HepG2 (cell line): ENCODE results near the gene ATAD2B. TPM values are rescaled to one million over a fixed set of nuclear protein-coding genes. Genes with fewer than 3 reads are reported as not detected.

Source experiments
- ATAC-seq: fragments of 200-7000 bp; cut with Tn5 transposase; 3 replicates; pipeline ENCODE4 v1.9.1; 2020; ENCODE audit warnings: mild to moderate bottlenecking, moderate library complexity
- BruUV-seq: library from RNA; stranded (reverse); fragments of 400-500 nt; replicated peaks from 2 replicates; lab custom pipeline; 2021; lab: Mats Ljungman, UMichigan
- CTCF ChIA-PET: fragments of 300-600 bp; formaldehyde crosslinking; extraction: SDS; loops from one replicate; lab custom pipeline; 2021; ENCODE audit warnings: low total read pairs, inconsistent platforms, low intra/inter-chr PET ratio; lab: Yijun Ruan, JAX
- POLR2A ChIA-PET: fragments of 350-600 bp; sonication (Branson Sonifier 250); formaldehyde crosslinking; loops from one replicate; lab custom pipeline; 2020; ENCODE audit warnings: antibody characterized with exemption, inconsistent platforms; lab: Yijun Ruan, JAX
- DNase-seq: peaks from one replicate; pipeline ENCODE4 v3.0.0-alpha.2; 2015; ENCODE audit warnings: low spot score
- FAIRE-seq: peaks from 3 replicates; lab custom pipeline; 2011; peaks lifted over from hg19 to GRCh38; lab: Jason Lieb, UNC
- H2AFZ ChIP-seq: one replicate; pipeline ENCODE4 v1.6.1; 2011; ENCODE audit warnings: low read length, inconsistent platforms
- H3K27ac ChIP-seq: fragments of 300-600 bp; 3 replicates; pipeline ENCODE4 v1.8.0; 2011; ENCODE audit warnings: mixed run types, mild to moderate bottlenecking, mixed read lengths, low read length, inconsistent platforms; ENCODE audit not compliant: insufficient read depth; ENCODE audit errors: extremely low read length
- H3K27me3 ChIP-seq, 2 experiments: fragments of 200-600 bp in 1 of 2; 2 replicates in 1 of 2; 3 replicates in 1 of 2; pipeline versions ENCODE4 v1.6.0 to v1.8.0; 2011; ENCODE audit warnings: low read length in 2 of 2, mild to moderate bottlenecking in 2 of 2, moderate library complexity in 2 of 2, inconsistent platforms in 1 of 2; ENCODE audit not compliant: insufficient read depth in 2 of 2, control insufficient read depth in 1 of 2
- H3K36me3 ChIP-seq, 2 experiments: fragments of 200-600 bp in 1 of 2; replicated peaks in 1 of 2; 2 replicates in 1 of 2; 3 replicates in 1 of 2; pipeline versions ENCODE4 v1.5.1 to v1.8.0; 2011; ENCODE audit warnings: low read length in 2 of 2, inconsistent platforms in 1 of 2; ENCODE audit not compliant: insufficient read depth in 2 of 2, control insufficient read depth in 1 of 2
- H3K4me1 ChIP-seq: 2 replicates; pipeline ENCODE4 v1.5.1; 2012; ENCODE audit warnings: low read length, inconsistent platforms; ENCODE audit not compliant: insufficient read depth
- H3K4me2 ChIP-seq: 2 replicates; pipeline ENCODE4 v1.6.0; 2011; ENCODE audit warnings: low read depth, low read length, inconsistent platforms
- H3K4me3 ChIP-seq, 3 experiments: fragments of 200-600 bp in 1 of 3; sonication (generic), shearing (Covaris generic) in 1 of 3; replicated peaks in 1 of 3; 2 replicates each; pipeline ENCODE4 v1.5.1; 2011 to 2016; ENCODE audit warnings: low read length in 3 of 3, inconsistent platforms in 2 of 3, low read depth in 2 of 3, mild to moderate bottlenecking in 2 of 3, control low read depth in 1 of 3, mixed read lengths in 1 of 3; ENCODE audit not compliant: insufficient read depth in 1 of 3
- H3K79me2 ChIP-seq: one replicate; pipeline ENCODE4 v1.6.1; 2011; ENCODE audit warnings: low read length, inconsistent platforms; ENCODE audit not compliant: insufficient read depth
- H3K9ac ChIP-seq: 2 replicates; pipeline ENCODE4 v1.6.0; 2011; ENCODE audit warnings: mild to moderate bottlenecking, low read depth, low read length, inconsistent platforms; ENCODE audit not compliant: insufficient read depth
- H3K9me3 ChIP-seq: 2 replicates; pipeline ENCODE4 v1.5.1; 2012; ENCODE audit warnings: mild to moderate bottlenecking, low read length
- H4K20me1 ChIP-seq: 2 replicates; pipeline ENCODE4 v1.6.0; 2011; ENCODE audit warnings: inconsistent platforms, mild to moderate bottlenecking, low read length, moderate library complexity; ENCODE audit not compliant: insufficient read depth
- ARNTL ChIP-seq: sonication (generic); formaldehyde crosslinking; IDR thresholded peaks from 2 replicates; pipeline ENCODE4 v1.4.0; 2020; ENCODE audit warnings: mild to moderate bottlenecking, missing genetic modification reagents
- ATF4 ChIP-seq, 2 experiments: fragments of 450-650 bp in 1 of 2; sonication (generic) in 1 of 2; formaldehyde crosslinking; IDR thresholded peaks; 2 replicates each; pipeline versions ENCODE4 v1.5.0 to v1.8.0; 2020 to 2022; ENCODE audit warnings: mild to moderate bottlenecking in 1 of 2, missing genetic modification reagents in 1 of 2
- GLI4 ChIP-seq: sonication (generic); formaldehyde crosslinking; IDR thresholded peaks from 2 replicates; pipeline ENCODE4 v1.5.1; 2020; ENCODE audit warnings: missing genetic modification reagents, mild to moderate bottlenecking, moderate library complexity, borderline replicate concordance
- ZBED4 ChIP-seq: sonication (generic); formaldehyde crosslinking; IDR thresholded peaks from 2 replicates; pipeline ENCODE4 v1.4.0; 2020; ENCODE audit warnings: missing genetic modification reagents, borderline replicate concordance
- ZBTB1 ChIP-seq: sonication (generic); formaldehyde crosslinking; IDR thresholded peaks from 2 replicates; pipeline ENCODE4 v1.4.0; 2020; ENCODE audit warnings: missing genetic modification reagents, borderline replicate concordance
- ZFP36 ChIP-seq: fragments of 150-350 bp; IDR thresholded peaks from 2 replicates; pipeline ENCODE4 v1.6.1; 2018; ENCODE audit warnings: borderline replicate concordance, low read length, low read depth; ENCODE audit not compliant: partially characterized antibody
- ZNF24 ChIP-seq: fragments of 450-650 bp; IDR thresholded peaks from 2 replicates; pipeline ENCODE4 v1.6.1; 2017; ENCODE audit warnings: antibody characterized with exemption, mild to moderate bottlenecking
- ZNF343 ChIP-seq: sonication (generic); formaldehyde crosslinking; IDR thresholded peaks from 2 replicates; pipeline ENCODE4 v1.4.0; 2020; ENCODE audit warnings: mild to moderate bottlenecking, missing genetic modification reagents
- ZNF570 ChIP-seq: sonication (generic); formaldehyde crosslinking; IDR thresholded peaks from 2 replicates; pipeline ENCODE4 v1.4.0; 2020; ENCODE audit warnings: mild to moderate bottlenecking, missing genetic modification reagents, borderline replicate concordance
- WGBS: methylation state at CpG from one replicate; pipeline ENCODE4 v1.1.6; 2017; ENCODE audit warnings: low lambda C conversion rate; 5-methylcytosine and 5-hydroxymethylcytosine counted together
- in situ Hi-C: cut with HindIII; loops from 2 replicates; pipeline ENCODE4 v1.10.0; 2017; ENCODE audit warnings: low pct_unique_long_range_greater_than_20kb; ENCODE audit not compliant: extremely low pct_ligation_motif_present
- intact Hi-C: fragments of 100-400 bp; cut with micrococcal nuclease; formaldehyde crosslinking; loops from one replicate; pipeline ENCODE4 v1.10.0; 2022; ENCODE audit not compliant: unreplicated experiment
- polyA plus RNA-seq, 8 experiments: library from polyadenylated mRNA; depleted of rRNA in 3 of 8; stranded (reverse) in 7 of 8; unstranded in 1 of 8; fragments of >200 nt; fragmentation: Illumina TruSeq in 4 of 8; extraction: Trizol in 4 of 8; gene quantifications; 2 replicates each; pipeline versions ENCODE4 v1.2.1 to v1.2.3, GENCODE V29; 2011 to 2016; ENCODE audit warnings: low read depth in 4 of 8, missing spikeins in 1 of 8, mixed read lengths in 1 of 8; ENCODE audit not compliant: insufficient read depth in 1 of 8
- total RNA-seq, 5 experiments: library from RNA; depleted of rRNA; stranded (reverse); fragments of >200 nt; fragmentation: Illumina TruSeq; extraction: Trizol; gene quantifications; 2 replicates each; pipeline ENCODE4 v1.2.3, GENCODE V29; 2016; ENCODE audit warnings: low read depth in 1 of 5
- TF ChIP-seq, protein P1 (sequence below): sonication (generic); formaldehyde crosslinking; IDR thresholded peaks from 2 replicates; pipeline ENCODE4 v1.4.0; 2020; ENCODE audit warnings: mild to moderate bottlenecking, low read depth, missing genetic modification reagents

The ATAD2B gene
- total and polyA plus RNA-seq, 2 of the 13 experiments (the other 11 are each of a cell fraction or from before 2014, with no cell fraction given) = 5.3 to 22.2 TPM

- ChIA-PET POLR2A (no interaction called here), CTCF (no interaction called here)
- Histone ChIP-seq H3K4me2 (no peak overlapping the region), H3K9me3 (no peaks in the 10 kb centered on the region), H4K20me1 (no peaks in the 10 kb centered on the region), H3K27me3 (no peaks in the 10 kb centered on the region), H3K79me2 (no peaks in the 10 kb centered on the region), H2AFZ (no peak overlapping the region), H3K9ac (no peak overlapping the region), H3K36me3 (no peaks in the 10 kb centered on the region), H3K27ac (no peak overlapping the region), H3K4me1 (no peaks in the 10 kb centered on the region), H3K4me3 (no peak overlapping the region)
- FAIRE-seq = no peak
- ATAC-seq = no peak
- in situ Hi-C loops = no loop called here
- BruUV-seq = no TSS peak
- DNase-seq = no peak
- 96% methylated on average over 17 of the region's 18 CpGs for WGBS
- intact Hi-C loops = no loop called here
- TF ChIP-seq ARNTL (no peak), ZNF570 (no peak), GLI4 (no peak), ZNF343 (CRISPR knock-in tag) (no peak), ATF4 (CRISPR knock-in tag; IDR thresholded peaks at IDR 0.05) (no peak), ZNF24 (no peak), ZFP36 (no peak), ZBTB1 (CRISPR knock-in tag) (no peak), ZBED4 (CRISPR knock-in tag) (no peak)
- TF ChIP-seq, protein P1, sequence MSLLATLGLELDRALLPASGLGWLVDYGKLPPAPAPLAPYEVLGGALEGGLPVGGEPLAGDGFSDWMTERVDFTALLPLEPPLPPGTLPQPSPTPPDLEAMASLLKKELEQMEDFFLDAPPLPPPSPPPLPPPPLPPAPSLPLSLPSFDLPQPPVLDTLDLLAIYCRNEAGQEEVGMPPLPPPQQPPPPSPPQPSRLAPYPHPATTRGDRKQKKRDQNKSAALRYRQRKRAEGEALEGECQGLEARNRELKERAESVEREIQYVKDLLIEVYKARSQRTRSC (CRISPR knock-in tag) = no peak
Observed at GRCh38 chr2:23705771-23706612, 220.9 kb downstream of the ATAD2B start.
